Muscle of back (tissue), 11 donors: ENCODE data around the gene AXL. TPM values are rescaled to one million over a fixed set of nuclear protein-coding genes. Genes with fewer than 3 reads are reported as not detected.
A peak's percentile ranks its signal among the peaks of the same experiment; 100 is the strongest.

Source experiments
- DNase-seq, 3 donors: peaks; one replicate each; pipeline versions ENCODE4 v3.0.0 to v3.0.0-alpha.2; 2013
- polyA plus RNA-seq, 10 donors: library from polyadenylated mRNA; unstranded; fragments of 120-200 nt; gene quantifications; one replicate each; pipeline ENCODE4 v1.2.1, GENCODE V29; 2013; ENCODE audit not compliant: insufficient read length in 10 of 10

AXL gene
- polyA plus RNA-seq, 10 donors: 23.4 to 37.7 (median 28.1) TPM

DNA sequence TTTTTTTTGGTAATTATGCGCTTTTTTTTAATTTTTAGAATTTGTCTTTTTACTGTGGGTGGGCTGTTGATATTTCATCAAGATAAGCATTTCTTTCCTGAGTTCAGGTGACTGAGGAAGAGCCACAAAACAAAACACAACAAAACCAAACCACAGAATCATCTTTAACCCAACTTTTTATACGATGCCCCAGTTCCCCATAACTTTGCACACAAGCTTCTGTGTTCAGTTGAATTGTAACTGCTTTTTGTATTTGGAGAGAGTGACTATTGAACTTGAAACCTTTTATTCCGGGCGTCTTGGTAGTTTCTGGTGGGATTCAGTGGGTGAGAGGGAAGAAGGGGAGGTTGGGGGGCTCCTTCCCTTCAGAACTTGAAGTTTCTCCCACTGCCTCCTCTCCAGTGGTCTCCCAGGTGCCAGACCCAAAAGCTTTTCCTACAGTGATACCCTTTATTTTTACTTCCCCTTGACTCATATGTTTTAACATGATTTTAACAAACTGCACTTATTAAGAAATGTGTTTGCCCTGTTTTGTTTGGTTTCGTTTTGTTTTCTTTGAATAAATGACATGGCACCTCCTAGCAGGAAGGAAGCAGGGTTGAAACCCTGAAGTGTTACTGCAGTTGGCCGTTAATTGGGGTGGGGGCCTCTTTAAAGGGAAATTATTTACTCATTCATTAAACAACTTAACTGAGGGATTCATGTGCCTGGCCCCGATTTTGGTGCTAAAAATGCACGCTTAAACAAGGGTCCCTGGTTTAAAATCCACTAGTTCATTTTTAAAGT lies 88.3 kb downstream of the AXL start:
- no peak for DNase-seq

DNA sequence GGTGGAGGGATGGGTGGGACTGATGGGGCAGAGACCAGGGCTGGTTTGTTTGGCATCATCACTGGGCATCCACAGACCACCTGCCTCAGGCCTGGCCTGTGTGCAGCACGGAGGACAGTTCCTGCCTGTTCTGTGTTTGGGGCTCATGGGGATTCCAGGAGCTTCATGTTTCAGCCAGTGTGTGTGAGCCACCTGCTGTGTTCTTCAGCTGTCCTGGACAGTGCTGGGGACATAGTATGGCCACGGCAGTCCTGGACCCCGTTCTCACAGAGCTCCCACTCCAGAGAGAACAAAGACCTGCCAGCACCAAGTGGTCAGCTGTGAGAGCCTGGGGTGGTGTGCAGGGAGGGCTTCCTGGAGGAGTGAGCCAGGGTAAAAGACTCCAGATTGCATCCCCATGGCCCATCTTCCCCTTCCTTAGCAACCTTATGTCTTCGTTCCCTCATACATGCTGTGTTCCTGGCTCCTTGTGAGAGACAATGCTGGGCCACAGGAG lies 89.0 kb downstream of the AXL start:
- peak in 2 of 3 donors; percentile 57 to 59 for DNase-seq

DNA sequence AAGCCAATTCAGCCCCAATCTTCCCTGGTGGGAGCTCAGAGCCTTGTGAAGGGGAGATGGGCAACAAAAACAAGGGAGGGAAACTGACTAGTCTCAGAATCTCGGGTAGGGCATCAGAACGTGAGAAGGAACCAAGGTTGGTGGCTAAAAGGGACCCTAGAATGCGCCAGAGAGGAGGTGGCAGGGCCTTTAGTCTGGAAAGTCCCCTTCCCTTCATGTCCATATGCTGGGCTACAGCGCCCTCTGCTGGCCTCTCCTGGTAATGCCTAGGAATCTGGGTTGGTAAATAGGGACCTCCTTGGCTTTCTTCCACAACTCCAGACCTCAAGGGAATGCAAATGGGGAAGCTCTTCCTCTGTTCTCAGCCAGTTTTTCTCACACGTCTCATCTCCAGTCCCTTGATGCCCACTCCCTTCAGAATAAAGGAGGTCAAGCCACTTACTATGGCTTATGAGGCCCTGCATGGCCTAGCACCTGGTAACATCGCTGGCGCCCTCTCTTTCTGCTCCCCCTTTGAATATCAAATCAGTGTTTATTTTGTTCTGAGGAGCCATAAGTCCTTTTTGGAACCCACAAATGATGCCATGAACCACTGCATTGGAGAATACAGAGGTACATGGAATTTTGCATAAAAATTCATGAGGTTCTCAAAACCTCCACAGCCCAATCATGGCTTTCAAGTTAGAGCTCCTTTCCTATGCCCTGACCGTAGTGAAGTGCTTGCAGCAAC lies 89.6 kb downstream of the AXL start:
- DNase-seq: peak; percentile 92 to 94 (median 93)

DNA sequence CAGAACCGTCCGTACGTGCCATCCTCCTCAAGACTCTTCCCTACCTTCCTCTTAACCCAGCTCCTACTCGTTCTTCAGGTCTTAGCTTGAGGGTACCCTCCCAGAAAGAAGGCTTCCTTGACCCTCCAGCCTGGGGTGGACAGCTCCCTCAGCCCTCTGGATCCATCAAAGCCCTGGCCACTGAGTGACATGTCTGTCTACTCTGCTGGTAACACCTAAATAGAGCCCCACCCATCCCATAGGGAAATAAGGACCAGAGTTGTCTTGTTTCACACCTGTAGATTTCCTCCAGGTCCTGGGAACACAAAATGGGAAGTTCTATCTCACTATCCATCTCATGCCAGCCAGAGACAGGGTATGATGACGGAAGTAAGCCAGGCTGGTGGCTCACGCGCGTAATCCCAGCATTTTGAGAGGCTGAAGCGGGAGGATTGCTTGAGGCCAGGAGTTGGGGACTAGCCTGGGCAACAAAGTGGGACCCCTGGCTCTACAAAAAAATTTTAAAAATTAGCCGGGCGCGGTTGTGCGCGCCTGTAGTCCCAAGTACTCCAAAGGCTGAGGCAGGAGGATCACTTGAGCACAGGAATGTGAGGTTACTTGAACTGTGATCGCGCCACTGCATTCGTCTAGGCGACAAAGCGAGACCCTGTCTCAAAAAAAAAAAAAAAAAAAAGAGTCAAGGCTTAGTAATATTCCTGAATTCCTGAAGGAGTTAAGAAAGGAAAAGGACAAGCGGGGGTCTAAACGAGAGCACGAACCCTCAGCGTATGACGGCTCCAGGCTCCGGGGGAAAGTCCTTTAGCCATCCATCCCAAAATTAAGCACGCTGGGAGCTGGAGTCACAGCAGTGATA lies 90.4 kb downstream of the AXL start:
- DNase-seq: peak in 2 of 3 donors; percentile 38 to 52

DNA sequence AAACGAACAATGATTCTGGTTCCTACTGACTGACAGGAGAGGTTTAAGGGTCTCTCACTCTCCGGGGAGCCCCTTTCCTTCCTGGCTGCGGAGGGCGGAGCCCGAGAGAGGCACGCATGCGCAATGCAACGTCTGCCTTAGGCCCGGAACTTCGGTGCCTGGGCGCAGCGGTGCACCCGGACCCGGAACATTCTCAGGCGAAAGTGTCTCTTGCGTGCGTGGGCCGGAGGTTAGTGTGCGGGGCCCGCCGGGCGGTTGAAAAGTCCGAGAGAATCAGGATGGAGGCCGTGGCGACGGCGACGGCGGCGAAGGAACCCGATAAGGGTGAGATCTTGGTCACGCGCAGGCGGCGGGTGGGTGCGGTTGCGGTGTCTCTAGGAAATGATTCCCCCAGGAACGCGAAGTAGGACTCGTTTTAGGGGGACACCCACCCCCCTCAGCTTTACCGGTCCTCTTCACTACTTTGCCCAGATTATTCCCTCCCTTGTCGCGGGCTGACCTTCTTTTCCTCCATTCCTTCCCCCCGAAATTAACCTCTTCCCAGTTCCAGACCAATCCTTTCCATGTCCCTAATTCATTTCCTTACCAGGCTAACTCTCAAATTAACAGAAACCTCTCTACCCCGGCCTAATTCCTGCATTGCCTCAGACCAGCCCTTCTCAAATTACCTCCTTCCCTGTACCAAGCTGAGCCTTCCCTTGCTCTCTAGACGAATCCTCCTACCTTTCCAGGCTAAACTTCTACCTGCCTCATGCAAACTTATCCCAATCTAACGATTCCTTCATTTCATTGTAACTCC lies 91.2 kb downstream of the AXL start, which contains the start of gene CCDC97:
TSS of gene CCDC97 (plus strand) at position 140 of the 799 bp plus-strand sequence. CDS start at position 279, 139 bp downstream.
- DNase-seq: peak; percentile 91 to 98 (median 95)

DNA sequence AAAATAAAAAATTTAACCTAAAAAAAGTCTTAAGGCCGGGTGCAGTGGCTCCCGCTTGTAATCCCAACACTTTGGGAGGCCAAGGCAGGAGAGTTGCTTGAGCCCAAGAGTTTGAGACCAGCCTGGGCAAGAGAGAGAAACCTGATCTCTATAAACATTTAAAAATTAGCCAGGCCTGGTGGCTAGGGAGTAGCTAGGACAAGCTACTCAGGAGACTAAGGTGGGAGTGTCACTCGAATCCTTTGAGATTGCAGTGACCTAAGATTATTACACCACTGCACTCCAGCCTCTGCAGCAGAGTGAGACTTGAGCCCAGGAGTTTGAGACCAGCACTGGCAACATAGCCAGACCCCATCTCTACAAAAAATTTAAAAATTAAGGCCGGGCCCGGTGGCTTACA lies 92.0 kb downstream of the AXL start:
- no peak for DNase-seq

Other genes with a start within 250 kb of the AXL start
- under 1 TPM in 1 of 10 donors, not detected in 9; 0.13 TPM for gene CYP2B6, start 227.9 kb upstream of the AXL start, polyA plus RNA-seq
- gene CYP2A13, start 130.8 kb upstream of the AXL start, polyA plus RNA-seq: under 1 TPM in 1 of 10 donors, not detected in 9; 0.09 TPM
- under 1 TPM in 1 of 10 donors, not detected in 9; 0.23 TPM for gene CYP2F1, start 104.8 kb upstream of the AXL start, polyA plus RNA-seq
- 1 to 10 TPM in 2 of 10 donors, under 1 TPM in 8; 0.21 to 2.2 (median 0.49) TPM for gene CYP2S1, start 26.0 kb upstream of the AXL start, polyA plus RNA-seq
- 100 to 1,000 TPM; 141 to 171 (median 152) TPM for gene HNRNPUL1, start 45.1 kb downstream of the AXL start, polyA plus RNA-seq
- gene CCDC97, start 90.9 kb downstream of the AXL start, polyA plus RNA-seq: 10 to 100 TPM; 31.3 to 35.7 (median 33.2) TPM
- gene TGFB1, start 134.7 kb downstream of the AXL start, polyA plus RNA-seq: 10 to 100 TPM; 13.0 to 26.7 (median 20.0) TPM
- 1 to 10 TPM; 1.6 to 3.5 (median 2.2) TPM for gene B9D2, start 144.9 kb downstream of the AXL start, polyA plus RNA-seq
- 10 to 100 TPM in 1 of 10 donors, 1 to 10 TPM in 9; 2.2 to 10.7 (median 3.9) TPM for gene TMEM91, start 157.3 kb downstream of the AXL start, polyA plus RNA-seq
- gene EXOSC5, start 178.1 kb downstream of the AXL start, polyA plus RNA-seq: 10 to 100 TPM; 10.3 to 20.2 (median 14.5) TPM
- gene BCKDHA, start 178.6 kb downstream of the AXL start, polyA plus RNA-seq: 10 to 100 TPM; 15.1 to 32.4 (median 27.3) TPM
- gene B3GNT8, start 208.2 kb downstream of the AXL start, polyA plus RNA-seq: 1 to 10 TPM in 8 of 10 donors, under 1 TPM in 2; 0.47 to 2.5 (median 1.7) TPM
- 10 to 100 TPM; 34.1 to 43.7 (median 39.3) TPM for gene DMAC2, start 220.7 kb downstream of the AXL start, polyA plus RNA-seq
- gene ERICH4, start 223.9 kb downstream of the AXL start, polyA plus RNA-seq: under 1 TPM in 5 of 10 donors, not detected in 5; 0.16 to 0.50 (median 0.22) TPM